Osteocyte (in vitro differentiated cells): ENCODE data around the gene DAPL1. TPM values are rescaled to one million over a fixed set of nuclear protein-coding genes. Genes with fewer than 3 reads are reported as not detected.

Experiments used
- DNase-seq: peaks from one replicate; pipeline ENCODE4 v3.0.0; 2021; ENCODE audit warnings: mixed read lengths; ENCODE audit not compliant: unreplicated experiment; ENCODE audit errors: extremely low spot score
- H3K27ac Mint-ChIP-seq: one replicate; pipeline ENCODE4 v1.8.0; 2021; ENCODE audit warnings: mild to moderate bottlenecking, mixed read lengths; ENCODE audit not compliant: unreplicated experiment
- H3K27me3 Mint-ChIP-seq: one replicate; pipeline ENCODE4 v1.8.0; 2021; ENCODE audit warnings: mixed read lengths; ENCODE audit not compliant: unreplicated experiment
- H3K36me3 Mint-ChIP-seq: one replicate; pipeline ENCODE4 v1.8.0; 2021; ENCODE audit warnings: mixed read lengths; ENCODE audit not compliant: unreplicated experiment
- H3K4me1 Mint-ChIP-seq: one replicate; pipeline ENCODE4 v1.8.0; 2021; ENCODE audit warnings: mixed read lengths; ENCODE audit not compliant: unreplicated experiment
- H3K4me3 Mint-ChIP-seq: one replicate; pipeline ENCODE4 v1.8.0; 2021; ENCODE audit warnings: mild to moderate bottlenecking, moderate library complexity, mixed read lengths; ENCODE audit not compliant: unreplicated experiment
- H3K9me3 Mint-ChIP-seq: one replicate; pipeline ENCODE4 v1.8.0; 2021; ENCODE audit warnings: mixed read lengths; ENCODE audit not compliant: unreplicated experiment
- CTCF ChIP-seq: fragments of 200-600 bp; sonication (generic); IDR thresholded peaks from 2 replicates; pipeline ENCODE4 v1.5.0; 2021; ENCODE audit warnings: antibody characterized with exemption, mild to moderate bottlenecking, moderate library complexity
- total RNA-seq: library from RNA; stranded (reverse); gene quantifications from 2 replicates; pipeline ENCODE4 v1.2.1, GENCODE V29; 2021

The DAPL1 gene
- total RNA-seq, 1 donor from 2014 or later: not detected

DNA sequence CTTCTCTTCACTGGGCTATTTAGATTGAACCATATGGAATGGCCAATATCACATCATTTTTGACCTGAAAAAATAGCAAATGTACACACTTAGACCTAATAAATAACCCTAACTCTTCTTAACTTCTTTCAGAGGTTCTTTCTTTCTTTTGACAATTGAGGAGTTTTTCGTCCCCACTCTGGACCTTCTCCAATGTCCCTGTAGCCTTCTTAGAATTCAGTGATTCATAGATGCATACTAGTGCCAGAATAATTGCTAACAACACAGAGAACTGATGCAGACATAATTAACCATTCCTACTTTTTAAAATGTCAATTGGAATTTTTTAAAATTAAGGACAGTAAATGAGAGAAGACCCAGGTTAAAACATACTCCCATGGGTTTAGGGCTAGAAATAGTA, 20.0 kb downstream of the DAPL1 start:
- Mint-ChIP-seq H3K36me3 (peaks cover 2% of the 10 kb centered on the region), H3K27me3 (peaks cover 27% of the 10 kb centered on the region), H3K4me1 (peaks cover 42% of the 10 kb centered on the region), H3K4me3 (no peak overlapping the region), H3K27ac (no peak overlapping the region), H3K9me3 (peaks cover 5% of the 10 kb centered on the region)
- no peak for TF ChIP-seq CTCF
- no peak for DNase-seq

DNA sequence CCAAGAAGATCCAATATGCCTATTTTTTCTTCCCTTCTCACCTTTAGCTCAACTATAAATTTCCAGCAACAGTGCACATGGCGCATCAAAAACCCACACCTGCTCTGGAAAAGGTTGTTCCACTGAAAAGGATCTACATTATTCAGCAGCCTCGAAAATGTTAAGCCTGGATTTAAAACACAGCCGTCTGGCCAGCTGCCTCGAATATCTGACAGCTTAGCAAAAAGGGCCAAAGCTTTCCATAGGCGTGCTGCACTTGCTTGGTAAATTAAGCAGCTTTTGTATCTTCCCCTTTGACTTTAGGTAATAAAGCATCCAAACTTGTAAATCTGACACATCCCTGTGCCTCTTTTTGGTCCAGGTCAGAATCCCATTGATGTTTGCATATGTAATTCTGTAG, 20.5 kb downstream of the DAPL1 start:
- peaks cover 47% of the 10 kb centered on the region for H3K4me1 Mint-ChIP-seq
- TF ChIP-seq CTCF: no peak
- H3K27ac Mint-ChIP-seq: no peak overlapping the region
- H3K27me3 Mint-ChIP-seq: peaks cover 24% of the 10 kb centered on the region
- H3K36me3 Mint-ChIP-seq: peaks cover 2% of the 10 kb centered on the region
- peaks cover 5% of the 10 kb centered on the region for H3K9me3 Mint-ChIP-seq
- DNase-seq: no peak
- H3K4me3 Mint-ChIP-seq: no peak overlapping the region

- no peak for DNase-seq
- Mint-ChIP-seq H3K27me3 (peaks cover 7% of the 10 kb centered on the region), H3K27ac (no peak overlapping the region), H3K36me3 (peaks cover 2% of the 10 kb centered on the region), H3K4me3 (no peak overlapping the region), H3K4me1 (peaks cover 67% of the 10 kb centered on the region), H3K9me3 (peaks cover 5% of the 10 kb centered on the region)
- no peak for TF ChIP-seq CTCF
Observed at GRCh38 chr2:158817588-158817987, 22.5 kb downstream of the DAPL1 start.

GRCh38 chr2:158818511-158818910, 23.4 kb downstream of the DAPL1 start:
- DNase-seq: no peak
- peaks cover 5% of the 10 kb centered on the region for H3K9me3 Mint-ChIP-seq
- H3K27me3 Mint-ChIP-seq: peaks cover 4% of the 10 kb centered on the region
- TF ChIP-seq CTCF: no peak
- H3K4me3 Mint-ChIP-seq: no peak overlapping the region
- peaks cover 2% of the 10 kb centered on the region for H3K36me3 Mint-ChIP-seq
- H3K27ac Mint-ChIP-seq: peak overlapping the region; percentile 52
- H3K4me1 Mint-ChIP-seq: peaks cover 67% of the 10 kb centered on the region

DNA sequence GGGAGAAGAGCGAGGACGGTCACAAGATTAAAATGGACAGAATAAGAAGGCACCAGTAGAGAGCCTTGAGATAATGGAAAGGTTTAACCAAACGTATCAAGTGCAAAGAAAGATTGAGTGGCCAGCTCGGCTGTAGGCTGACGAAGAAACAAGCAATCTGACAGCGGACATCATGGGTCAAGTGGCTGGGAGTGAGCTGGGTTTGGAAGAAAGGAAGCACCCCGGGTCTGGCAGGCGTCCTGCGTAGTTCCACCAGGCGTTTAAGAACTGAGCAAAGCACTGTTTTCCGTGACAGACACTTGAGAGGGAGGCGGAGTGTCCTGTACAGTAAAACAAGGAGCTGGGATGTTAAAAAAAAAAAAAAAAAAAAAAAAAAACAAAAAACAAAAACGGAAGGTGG, 27.1 kb downstream of the DAPL1 start:
- Mint-ChIP-seq H3K4me3 (no peak overlapping the region), H3K4me1 (peaks cover 56% of the 10 kb centered on the region), H3K27ac (no peak overlapping the region), H3K9me3 (peaks cover 4% of the 10 kb centered on the region), H3K36me3 (peaks cover 2% of the 10 kb centered on the region), H3K27me3 (no peaks in the 10 kb centered on the region)
- DNase-seq: no peak
- TF ChIP-seq CTCF: no peak
